Putamen (tissue), 1 donor: ENCODE data around the gene PPAT.

Source experiments
- DNase-seq: peaks from one replicate; pipeline ENCODE4 v3.0.0-alpha.2; 2016; ENCODE audit warnings: low spot score

Gene PPAT

DNA sequence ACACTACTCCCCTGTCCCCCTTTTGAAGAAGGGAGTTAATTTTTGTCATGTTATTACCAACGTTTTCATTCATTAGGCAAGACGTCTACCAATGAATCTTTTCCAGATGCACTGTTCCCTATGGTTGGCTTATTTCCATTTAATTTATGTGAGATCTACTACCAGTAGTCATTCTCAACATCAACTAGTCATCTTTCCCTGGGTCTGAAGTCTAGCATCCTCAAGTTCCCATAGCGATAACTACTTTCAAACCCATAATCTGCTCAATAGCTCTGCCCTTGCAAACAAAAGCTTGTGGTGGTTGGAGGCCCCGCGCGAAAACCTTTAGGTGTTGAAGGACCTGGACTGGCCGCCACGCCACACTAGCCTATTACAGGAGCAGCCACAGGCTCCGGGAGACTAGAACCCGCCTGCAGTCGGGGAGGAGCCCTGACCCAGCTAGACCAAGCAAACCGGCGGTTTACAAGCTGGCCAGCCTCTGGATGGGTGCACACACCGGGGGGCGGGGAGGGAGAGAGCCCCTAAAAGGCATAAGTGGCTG is 746 bp downstream of the PPAT start:
- DNase-seq, result no peak

DNA sequence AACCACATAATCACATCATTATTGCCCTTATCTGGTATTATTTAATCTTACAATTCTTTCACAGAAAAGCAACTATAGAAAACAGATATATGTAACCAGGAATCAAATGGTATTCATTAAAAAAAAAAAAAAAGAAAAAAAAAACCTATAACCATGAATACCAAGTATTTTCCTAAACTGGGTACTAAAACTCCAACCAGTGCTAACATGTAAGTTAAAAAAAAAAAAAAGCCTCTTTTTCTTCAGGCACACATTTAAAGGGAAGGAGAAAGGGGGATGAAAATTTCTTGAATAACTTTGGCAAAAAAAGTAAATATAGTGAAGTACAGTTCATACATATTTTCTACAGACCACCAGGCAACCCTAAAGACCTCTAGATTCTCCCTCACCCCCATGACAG is 2.1 kb downstream of the PPAT start:
- DNase-seq, result no peak

GRCh38 chr4:56430203-56430602 is 5.2 kb downstream of the PPAT start:
- no peak for DNase-seq

DNA sequence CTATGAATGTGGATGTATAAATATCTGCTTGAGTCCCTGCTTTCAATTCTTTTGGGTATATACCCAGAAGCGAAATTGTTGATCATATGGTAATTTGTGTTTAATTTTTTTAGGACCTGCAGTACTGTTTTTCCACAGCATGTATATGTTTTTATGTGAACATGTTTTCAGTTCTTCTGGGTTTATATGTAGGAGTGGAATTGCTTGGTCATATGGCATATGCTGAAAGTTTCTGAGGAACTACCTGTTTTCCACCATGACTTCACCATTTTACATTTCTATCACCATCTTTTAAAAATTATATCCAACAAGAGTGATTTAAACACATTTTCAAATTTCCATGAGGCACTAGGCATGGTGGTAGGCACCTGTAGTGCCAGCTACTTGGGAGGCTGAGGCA is 8.2 kb downstream of the PPAT start:
- no peak for DNase-seq

DNA sequence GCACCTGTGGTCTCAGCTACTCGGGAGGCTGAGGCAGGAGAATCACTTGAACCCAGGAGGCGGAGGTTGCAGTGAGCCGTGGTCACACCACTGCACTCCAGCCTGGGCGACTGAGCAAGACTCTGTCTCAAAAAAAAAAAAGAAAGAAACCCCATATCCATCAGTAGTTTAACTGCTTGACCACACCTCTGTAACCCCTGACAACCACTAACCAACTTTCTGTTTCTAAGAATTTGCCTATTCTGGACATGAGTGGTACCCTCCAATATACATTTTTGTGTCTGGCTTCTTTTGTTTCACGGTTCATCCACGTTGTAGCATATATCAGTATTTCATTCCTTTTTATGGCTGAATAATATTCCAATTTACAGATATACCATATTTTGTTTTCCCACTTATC is 9.1 kb downstream of the PPAT start:
- DNase-seq, result no peak

DNA sequence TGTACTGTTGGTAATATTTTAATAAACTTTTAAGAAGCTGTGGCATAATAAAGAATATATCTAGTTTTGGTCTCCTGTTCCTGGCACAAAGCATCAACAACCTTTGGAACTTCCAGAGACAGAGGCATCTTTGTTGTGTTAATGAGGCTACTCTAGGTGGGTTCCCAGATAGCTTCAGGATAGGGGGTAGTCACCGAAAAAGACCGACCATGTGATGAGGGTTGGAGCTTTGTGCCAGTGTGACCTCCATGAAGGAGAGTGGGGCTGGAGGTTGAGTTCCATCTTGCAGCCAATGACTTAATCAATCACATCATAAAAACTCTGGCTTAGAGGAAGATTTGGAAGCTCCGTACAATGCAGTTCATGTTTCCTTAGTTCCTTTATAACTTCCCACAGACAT is 9.9 kb downstream of the PPAT start:
- no peak for DNase-seq

DNA sequence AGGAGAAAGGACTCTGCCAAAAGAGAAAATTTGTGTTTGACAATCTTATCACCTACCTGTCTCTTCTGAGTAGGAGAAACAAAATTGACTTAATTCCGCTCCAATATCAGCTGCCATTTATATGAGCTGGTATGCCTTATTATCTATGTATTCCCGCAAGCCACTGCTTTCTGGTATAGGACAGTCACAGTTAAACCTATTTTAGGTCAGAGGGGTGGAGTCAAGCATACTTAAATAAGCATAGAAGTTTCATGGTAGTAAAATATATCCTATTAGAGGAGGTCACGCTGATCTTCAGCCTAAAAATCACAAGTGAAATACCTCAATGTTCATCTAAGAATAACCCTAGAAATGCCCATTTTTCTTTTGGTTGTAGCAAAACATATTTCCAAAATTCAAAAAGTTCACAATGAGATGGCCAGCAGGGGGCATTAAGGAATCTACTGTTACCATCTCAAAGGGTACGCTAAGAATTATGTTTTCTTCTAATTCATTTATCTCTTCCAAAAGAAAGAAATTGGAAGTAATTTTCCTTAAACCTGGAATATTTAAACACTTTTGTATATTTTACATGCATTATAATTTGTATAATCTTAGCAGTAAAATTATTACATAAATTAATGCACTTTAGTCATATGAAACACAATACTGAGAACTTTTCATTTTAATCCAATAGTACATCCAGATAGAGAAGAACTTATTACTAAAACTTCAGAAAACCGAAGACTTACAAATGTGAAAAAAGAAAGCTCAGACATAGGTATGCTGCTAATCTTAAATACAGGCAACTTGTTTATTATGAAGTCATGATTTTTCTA is 10.5 kb downstream of the PPAT start:
- DNase-seq, result no peak

- no peak for DNase-seq
Measured at GRCh38 chr4:56424176-56424575, 11.2 kb downstream of the PPAT start.

GRCh38 chr4:56417396-56417795 is 18.0 kb downstream of the PPAT start:
- no peak for DNase-seq

DNA sequence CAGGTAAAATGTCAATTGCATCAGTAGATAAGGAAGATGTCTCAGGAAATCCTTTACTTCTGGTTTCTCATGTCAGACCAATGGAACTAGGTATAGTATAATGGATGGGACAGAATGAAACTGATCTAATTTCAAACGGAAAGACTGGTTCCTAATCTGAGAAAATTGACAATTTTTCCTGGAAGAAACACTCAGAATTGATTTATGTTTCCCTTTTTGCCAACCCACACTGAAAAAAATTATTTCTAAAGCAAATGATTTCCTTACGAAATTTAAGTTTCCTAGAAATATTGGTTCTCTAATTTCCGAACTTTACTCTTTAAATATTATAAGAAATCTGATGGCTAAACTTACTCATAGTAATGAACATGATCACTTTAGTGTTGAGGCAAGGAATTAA is 19.1 kb downstream of the PPAT start:
- no peak for DNase-seq

DNA sequence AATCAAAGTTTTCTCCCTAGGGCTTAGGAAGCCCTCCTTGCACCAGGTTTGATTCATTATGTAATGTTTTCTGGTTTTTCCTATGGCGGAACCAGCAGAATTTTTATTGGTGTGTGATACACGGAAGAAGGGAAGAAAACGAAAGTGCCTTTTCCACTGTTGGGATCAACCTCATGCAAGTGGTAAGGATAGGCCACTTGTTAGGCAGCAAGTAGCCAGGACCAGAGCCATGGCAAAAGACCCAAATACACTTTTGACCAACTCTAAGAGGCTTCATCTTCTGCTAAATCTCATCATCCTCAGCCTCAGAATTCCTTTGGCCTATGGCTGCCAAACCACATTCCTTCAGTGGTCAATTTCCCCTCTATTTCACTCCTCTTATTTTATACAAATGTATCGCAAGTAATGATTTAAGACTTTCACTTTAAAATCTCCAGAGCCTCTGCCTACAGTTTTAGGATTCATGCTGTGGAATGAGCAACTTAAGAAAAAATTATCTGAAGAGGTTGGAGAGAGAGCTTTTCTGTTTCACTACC is 21.2 kb downstream of the PPAT start:
- DNase-seq, result no peak

- peak; percentile 73 for DNase-seq
Measured at GRCh38 chr4:56410247-56411062, 25.0 kb downstream of the PPAT start.

DNA sequence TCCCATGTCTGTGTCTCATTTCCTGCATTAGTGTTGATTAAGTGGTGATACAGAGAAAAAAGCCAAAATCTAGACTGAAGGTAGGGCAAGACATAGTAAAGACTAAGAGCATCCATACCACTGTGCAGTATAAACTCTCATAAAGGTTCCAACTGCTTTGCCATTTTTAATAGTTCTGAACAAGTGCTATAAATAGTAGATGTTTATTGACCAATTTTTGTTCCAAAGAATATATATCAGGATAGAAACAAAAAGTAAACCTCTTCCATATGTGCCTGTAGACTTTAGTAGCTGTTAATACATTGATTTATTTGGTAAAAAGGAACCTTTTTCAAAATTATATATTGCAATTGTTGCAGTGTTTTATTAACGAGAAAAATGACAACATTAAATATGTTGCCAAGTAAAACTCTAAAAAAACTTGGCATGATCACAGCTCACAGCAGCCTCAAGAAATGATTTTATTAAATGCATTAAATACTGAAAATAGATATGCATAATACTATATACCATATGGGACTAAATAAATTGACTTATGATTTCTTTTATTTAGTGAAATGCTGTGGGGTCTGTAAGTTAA is 25.8 kb downstream of the PPAT start:
- no peak for DNase-seq

GRCh38 chr4:56408978-56409377 is 26.4 kb downstream of the PPAT start:
- no peak for DNase-seq

DNA sequence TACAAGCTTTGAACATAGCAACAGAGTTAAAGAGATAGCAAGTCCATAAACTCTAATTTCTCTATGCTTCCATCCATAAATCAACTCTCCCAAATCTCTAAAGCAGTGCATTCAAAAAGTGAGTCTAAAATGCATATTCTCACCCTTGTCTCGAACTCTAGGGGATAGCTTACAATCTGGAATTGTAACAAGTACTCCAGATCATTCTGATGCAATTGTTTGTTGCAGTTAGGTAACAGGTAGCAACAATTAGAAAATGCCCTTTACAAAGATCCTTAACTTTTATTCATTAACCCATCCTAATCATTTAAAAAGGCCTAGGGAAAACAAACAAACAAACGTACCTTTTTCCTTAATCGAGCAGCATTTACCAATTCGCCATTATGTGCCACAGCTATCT is 29.3 kb downstream of the PPAT start:
- DNase-seq, result no peak

DNA sequence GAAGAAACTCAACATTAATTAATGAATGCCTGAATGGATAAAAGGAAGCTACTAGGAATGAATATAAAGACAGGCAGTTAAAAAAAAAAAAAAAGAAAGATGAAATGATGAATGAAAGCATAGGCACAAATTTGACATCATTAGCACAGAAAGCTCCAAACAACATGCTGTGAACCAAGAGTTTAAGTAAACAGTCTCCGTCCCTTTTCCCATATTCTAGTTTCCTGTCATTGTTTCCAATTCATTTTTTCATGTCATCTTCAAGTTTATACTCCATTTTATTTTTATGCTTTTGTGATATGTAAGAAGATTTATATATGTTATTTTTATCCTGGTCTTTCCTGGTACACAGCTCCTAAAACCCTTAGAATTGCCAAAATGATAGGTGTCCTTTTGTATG is 30.4 kb downstream of the PPAT start:
- no peak for DNase-seq

DNA sequence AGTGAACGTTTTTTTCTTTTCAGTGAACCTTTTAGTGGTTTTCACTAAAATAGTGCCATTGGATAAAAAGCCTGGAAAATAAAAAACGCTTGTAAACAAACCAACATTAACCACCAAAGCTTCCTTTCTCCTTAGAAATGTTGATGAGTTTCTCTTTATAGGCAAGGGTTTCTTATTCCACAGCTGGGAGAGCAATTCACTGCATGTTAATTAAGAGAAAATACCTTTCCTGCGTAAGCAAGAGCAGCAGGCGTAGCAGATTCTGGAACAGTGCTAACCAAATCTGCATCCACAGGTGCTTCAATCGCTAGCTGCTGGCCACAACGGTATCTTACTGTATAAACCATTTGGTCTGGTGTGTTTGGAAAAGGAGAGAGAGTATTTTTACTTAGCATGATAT is 34.9 kb downstream of the PPAT start:
- no peak for DNase-seq

- no peak for DNase-seq
Measured at GRCh38 chr4:56391270-56391669, 44.1 kb downstream of the PPAT start.

DNA sequence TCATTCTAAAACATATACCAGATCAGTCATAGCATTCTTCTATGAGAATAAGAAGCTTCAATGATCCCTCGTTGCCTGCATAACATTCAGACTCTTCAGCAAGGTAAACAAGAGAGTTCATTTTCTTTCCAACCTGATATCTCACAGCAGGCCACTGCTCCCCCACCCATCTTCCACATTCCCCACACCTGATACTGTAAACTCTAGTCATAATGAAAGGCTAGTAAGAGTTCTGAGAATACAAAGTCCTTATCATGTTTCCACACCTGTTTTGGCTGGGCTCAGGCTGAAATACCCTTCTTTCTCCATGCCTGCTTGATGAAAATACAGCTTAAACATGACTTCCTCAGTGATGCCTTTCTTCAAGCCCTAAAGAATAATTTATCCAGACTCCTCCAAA is 45.9 kb downstream of the PPAT start:
- no peak for DNase-seq

DNA sequence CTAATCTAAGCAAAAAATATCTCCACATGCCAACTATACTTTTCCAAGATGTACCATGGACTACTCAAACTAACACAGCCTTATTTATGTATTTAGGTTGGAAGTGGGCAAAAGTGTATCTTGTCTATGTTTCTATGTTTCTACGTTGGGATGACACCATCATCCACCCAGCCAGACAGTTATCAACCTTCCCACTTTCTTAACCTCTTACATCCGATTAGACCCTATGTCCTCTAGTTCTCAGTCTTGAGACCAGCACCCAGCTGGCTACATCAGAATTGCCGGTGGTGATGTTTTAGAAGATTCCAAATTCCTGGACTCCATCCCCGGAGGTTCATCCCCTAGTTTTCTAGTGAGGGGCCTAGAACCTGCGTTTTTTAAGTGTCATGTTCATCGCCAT is 47.1 kb downstream of the PPAT start:
- DNase-seq, result no peak

- DNase-seq, result peak; percentile 94
Measured at GRCh38 chr4:56387023-56388001, 48.1 kb downstream of the PPAT start, which contains the start of gene AASDH. TSS of gene AASDH (minus strand) at chr4:56387491. CDS start at chr4:56384299, 3,192 bp downstream.
